Fibroblast of lung (primary cell): ENCODE data around the gene RTN4.

Source experiments
- CTCF ChIP-seq, 2 donors: IDR thresholded peaks in 1 of 2; conservative IDR thresholded peaks in 1 of 2; 1 replicate in 1 of 2; 2 replicates in 1 of 2; pipeline ENCODE4 v1.5.1; 2011 to 2012; ENCODE audit warnings: low read length in 2 of 2, control low read depth in 1 of 2, inconsistent platforms in 1 of 2, low read depth in 1 of 2, mild to moderate bottlenecking in 1 of 2
- EZH2 ChIP-seq: IDR thresholded peaks from 2 replicates; pipeline ENCODE4 v1.5.1; 2012; ENCODE audit warnings: low read length, control low read depth, mild to moderate bottlenecking; ENCODE audit errors: missing control alignments

DNA sequence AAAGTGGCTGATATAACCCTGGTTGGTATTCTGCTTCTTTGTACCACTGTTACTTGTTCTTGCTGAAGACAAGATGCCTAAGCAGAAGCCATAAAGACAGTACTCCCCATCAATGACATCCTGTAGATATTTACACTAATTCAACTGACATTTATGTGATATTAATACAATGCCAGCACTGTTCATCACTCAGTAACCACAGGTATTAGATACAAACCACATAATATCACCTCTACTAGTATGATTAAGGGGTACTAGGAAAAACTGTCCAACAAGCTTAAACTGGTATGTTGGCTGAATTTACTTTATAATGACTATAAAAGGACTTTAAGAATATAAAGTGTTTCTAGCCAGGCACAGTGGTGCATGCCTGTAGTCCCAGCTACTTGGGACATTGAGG is 65.8 kb downstream of the RTN4 start:
- TF ChIP-seq CTCF (conservative IDR thresholded peaks at IDR 0.05 in 1 of 2, IDR thresholded peaks at IDR 0.05 in 1 of 2; ENCODE audit: low read depth in 1 of 2, low read length in 2 of 2) = no peak
- no peak for TF ChIP-seq EZH2
